Sigmoid colon (tissue), 4 donors: ENCODE results near the gene GREB1.

Source experiments
- EP300 ChIP-seq, 4 donors: sonication (generic); formaldehyde crosslinking; IDR thresholded peaks; one replicate each; pipeline ENCODE4 v1.6.1; 2017; ENCODE audit warnings: antibody characterized with exemption in 4 of 4
- POLR2A ChIP-seq, 2 donors: fragments of 450-650 bp; IDR thresholded peaks; one replicate each; pipeline ENCODE4 v1.6.1; 2016; ENCODE audit warnings: antibody characterized with exemption in 2 of 2, mild to moderate bottlenecking in 2 of 2, moderate library complexity in 2 of 2
- TF ChIP-seq, protein P1 (sequence below), 4 experiments: fragments of 450-650 bp in 3 of 4; fragments of 200-600 bp in 1 of 4; IDR thresholded peaks; one replicate each; pipeline ENCODE4 v1.5.1; 2016 to 2019; ENCODE audit warnings: antibody characterized with exemption in 4 of 4, mild to moderate bottlenecking in 3 of 4, moderate library complexity in 2 of 4

DNA sequence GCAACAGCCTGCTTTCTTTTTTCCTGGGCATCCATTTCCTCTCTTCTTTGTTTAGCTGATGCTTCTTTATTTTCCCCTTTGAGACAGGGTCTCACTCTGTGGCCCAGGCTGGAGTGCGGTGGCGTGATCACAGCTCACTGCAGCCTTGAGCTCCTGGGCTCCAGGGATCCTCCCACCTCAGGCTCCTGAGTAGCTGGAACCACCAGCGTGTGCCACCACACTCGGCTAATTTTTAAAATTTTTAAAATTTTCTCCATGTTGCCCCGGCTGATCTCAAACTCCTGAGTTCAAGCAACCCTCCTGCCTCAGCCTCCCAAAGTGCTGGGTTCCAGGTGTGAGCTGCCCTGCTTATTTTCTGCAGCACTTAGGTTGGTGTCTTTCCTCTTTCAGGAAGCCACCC lies 77.4 kb downstream of the GREB1 start:
- TF ChIP-seq EP300 (IDR thresholded peaks at IDR 0.05) (no peak), POLR2A (IDR thresholded peaks at IDR 0.05) (no peak)
- TF ChIP-seq, protein P1, sequence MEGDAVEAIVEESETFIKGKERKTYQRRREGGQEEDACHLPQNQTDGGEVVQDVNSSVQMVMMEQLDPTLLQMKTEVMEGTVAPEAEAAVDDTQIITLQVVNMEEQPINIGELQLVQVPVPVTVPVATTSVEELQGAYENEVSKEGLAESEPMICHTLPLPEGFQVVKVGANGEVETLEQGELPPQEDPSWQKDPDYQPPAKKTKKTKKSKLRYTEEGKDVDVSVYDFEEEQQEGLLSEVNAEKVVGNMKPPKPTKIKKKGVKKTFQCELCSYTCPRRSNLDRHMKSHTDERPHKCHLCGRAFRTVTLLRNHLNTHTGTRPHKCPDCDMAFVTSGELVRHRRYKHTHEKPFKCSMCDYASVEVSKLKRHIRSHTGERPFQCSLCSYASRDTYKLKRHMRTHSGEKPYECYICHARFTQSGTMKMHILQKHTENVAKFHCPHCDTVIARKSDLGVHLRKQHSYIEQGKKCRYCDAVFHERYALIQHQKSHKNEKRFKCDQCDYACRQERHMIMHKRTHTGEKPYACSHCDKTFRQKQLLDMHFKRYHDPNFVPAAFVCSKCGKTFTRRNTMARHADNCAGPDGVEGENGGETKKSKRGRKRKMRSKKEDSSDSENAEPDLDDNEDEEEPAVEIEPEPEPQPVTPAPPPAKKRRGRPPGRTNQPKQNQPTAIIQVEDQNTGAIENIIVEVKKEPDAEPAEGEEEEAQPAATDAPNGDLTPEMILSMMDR (IDR thresholded peaks at IDR 0.05), result no peak
